SHP77 treated with DMSO at 0.1 percent for 48 hours (cell line): ENCODE results near the gene NEK5.

ENCODE experiments used
- DNase-seq: peaks from one replicate; lab custom pipeline; 2025; lab: John Stamatoyannopoulos, UW

Gene NEK5

GRCh38 chr13:52010890-52011631 lies 117.8 kb downstream of the NEK5 start, which contains the start of gene ATP7B:
ATP7B (minus strand) TSS chr13:52011450; CDS start chr13:52011337, 113 bp downstream.
- DNase-seq = no peak

- DNase-seq = no peak
These were observed 118.9 kb downstream of the NEK5 start for GRCh38 chr13:52009946-52010345.

DNA sequence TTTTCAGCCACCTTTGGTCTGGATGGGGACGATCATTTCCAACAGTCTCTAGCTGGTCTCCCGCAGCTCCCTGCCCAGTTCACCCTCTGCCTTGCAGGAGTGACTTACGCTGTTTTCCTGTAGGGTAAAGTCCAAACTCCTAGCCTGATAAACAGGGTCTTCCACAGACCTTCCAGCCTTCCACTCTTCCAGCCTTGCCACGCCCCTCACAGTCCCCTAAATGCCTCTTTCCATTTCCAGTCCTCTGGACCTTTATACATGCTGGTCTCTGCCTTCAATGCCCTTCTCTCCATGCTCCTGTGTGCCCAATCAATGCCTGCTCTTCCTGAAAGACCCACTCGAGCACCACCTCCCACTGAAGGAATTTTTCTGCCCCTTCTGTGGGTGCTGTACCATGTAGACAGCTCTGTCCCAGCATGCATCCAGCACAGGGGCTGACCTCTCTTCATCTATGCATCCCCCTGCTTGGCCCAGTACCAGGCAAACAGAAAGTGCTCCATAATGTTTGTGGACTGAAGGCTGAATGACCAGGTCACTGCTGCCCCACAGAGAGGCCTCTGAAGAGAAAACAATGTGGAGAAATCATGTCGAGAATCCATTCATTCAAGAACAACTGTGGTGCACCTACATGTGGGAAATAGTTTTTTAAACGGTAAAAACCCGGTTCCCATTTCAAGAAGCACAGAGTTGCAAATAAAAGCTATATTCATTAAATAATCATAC lies 122.2 kb downstream of the NEK5 start:
- no peak for DNase-seq

DNA sequence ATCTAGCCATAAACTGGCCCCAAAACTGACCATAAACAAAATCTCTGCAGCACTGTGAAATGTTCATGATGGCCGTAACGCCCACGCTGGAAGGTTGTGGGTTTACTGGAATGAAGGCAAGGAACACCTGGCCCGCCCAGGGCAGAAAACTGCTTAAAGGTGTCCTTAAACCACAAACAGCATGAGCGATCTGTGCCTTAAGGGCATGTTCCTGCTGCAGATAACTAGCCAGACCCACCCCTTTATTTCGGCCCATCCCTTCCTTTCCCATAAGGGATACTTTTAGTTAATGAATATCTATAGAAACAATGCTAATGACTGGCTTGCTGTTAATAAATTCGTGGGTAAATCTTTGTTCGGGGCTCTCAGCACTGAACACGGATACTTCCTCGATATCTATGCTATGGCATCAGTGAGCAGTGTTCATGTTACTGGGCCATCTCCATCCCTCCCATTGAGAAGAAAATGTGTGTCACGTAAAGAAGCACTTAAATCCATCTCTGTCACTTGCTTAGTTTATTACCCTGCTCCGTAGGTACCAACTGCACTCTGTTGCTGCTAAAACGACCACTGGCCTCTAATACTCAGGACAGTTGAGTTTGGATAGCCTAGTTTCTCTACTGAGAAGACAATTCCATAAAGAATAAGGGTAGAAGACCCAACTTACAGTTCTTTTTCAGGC lies 122.9 kb downstream of the NEK5 start:
- DNase-seq = no peak

DNA sequence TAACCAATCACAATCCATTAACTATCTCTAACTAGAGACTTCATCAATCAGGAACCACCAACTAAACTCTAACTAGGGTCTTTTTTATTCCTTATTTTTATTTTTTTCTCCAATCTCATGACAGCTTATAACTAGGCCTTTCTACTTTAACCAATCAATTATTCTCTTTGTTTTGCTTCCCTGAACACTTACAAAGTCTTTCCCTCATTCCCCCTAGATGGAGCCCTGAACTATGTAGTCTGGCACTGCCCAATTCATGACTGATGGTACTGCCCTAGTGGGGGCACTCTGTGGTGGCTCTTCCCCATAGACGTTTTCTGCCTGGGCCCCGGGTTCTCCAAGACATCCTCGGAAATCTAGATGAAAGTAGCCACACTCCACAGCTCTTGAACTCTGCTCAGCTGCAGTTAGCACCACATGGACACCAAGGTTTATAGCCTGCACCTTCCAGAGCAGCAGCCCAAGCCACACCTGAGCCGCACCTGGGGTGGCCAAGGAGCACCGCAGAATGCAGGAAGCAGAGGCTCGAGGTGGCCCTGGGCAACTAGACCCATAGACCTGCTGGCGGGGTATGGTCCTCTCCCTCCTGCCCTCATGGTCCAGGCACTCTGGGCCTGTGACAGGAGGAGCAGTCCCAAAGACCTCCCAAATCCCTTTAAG lies 124.2 kb downstream of the NEK5 start:
- DNase-seq = no peak

DNA sequence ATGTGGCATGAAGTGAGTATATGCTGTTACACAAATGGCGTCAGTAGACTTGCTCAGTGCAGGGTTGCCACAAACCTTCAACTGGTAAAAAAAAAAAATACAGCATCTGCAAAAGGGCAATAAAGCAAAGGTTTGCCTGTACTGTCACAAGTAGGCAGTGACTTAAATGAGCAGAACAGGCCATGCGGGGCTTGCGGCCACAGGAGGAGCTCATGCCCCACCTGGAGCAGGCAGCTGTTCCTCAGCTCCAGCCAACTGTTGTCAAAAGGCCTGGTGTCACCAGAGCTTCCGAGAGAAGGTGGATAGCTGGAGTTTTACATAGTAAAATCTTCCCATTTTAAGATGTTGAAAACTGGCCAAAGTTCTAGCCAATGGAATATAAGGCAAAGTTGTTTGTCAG lies 125.3 kb downstream of the NEK5 start:
- no peak for DNase-seq

- DNase-seq = no peak
These were observed 126.5 kb downstream of the NEK5 start for GRCh38 chr13:52002361-52002760.

DNA sequence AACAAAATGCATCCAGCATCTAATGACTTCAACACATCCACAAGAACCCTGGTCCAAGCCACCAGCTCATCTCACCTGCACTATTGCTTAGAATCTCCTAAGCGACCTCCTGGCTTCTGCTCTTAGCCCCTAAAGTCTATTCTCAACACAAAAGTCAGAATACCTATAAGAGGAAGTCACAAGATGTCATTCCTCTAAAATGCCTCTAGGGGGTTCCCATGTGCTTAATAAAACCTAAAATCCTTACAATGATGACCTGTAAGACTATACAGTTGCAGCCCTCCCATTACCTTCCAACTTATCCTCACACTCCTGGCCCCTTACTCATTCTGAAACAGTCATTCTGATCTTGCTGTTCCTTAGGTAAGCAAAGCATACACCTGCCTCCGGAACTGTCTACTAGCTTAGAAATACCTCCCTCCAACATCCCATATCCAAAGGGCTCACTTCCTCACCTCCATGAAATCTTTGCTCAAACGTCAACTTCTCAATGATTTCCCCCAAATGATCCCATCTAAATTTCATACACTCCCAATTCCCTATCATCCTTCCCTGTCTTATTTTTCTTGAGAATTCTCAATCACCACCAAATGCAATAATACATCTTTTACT lies 127.6 kb downstream of the NEK5 start:
- DNase-seq = no peak

- no peak for DNase-seq
These were observed 129.0 kb downstream of the NEK5 start for GRCh38 chr13:51999921-52000320.

- no peak for DNase-seq
These were observed 129.4 kb downstream of the NEK5 start for GRCh38 chr13:51999510-51999911.

DNA sequence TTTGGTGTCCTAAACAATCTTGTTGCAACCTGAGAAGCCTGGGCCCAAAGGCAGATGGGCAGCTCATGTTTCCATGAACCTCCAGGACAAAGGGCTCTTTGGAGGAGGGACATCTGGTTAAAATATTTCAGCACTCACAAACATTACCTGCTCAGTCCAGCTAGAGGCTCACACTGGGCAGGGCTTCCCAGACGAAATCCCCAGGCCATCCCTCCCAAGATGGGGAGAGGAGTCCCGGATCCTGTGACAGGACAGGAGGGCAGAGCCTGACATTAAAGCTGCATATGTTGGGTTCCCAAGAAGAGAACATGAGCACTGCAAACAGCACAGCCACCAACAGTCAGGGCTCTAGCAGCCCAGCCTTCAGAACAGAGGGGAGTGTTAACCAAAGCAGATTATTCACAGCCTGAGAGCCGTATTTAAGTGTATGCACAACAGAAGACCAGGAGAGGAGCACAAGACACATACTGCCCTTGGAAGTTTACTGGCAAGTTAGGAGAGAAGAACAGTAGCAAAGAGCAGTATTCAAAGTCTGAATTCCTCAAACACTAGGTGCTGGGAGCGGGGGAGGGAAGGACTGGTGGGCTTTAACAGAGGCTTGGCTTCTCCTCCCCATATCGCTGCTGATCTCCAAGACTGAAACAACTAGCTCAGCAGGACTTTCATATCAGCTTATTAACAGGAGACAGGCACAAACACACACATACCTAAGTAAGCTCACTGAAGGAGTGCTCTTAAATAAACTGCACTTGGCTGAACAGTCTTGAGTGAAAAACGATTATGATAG lies 130.0 kb downstream of the NEK5 start:
- no peak for DNase-seq

- no peak for DNase-seq
These were observed 131.1 kb downstream of the NEK5 start for GRCh38 chr13:51997641-51998330.

GRCh38 chr13:51997186-51997585 lies 131.7 kb downstream of the NEK5 start:
- no peak for DNase-seq

DNA sequence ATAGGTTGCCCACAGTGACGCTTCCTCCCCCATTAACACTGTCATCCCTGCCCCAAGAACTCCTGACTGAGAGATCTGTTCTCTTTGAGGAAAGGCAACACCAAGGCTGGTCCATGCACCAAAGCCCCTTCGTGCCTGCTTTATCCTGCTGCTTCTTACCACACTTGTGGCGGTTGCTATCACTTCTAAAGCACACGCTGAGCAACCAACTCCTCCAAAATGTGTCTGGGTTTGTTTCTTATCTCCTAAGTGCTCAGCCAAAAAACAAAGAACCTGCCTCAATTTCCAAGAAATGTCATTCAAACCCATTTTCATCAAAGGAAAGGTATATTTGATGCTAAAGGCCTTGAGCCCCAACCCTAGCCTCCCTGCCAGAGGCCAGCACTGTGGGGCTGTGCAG lies 132.2 kb downstream of the NEK5 start:
- no peak for DNase-seq

DNA sequence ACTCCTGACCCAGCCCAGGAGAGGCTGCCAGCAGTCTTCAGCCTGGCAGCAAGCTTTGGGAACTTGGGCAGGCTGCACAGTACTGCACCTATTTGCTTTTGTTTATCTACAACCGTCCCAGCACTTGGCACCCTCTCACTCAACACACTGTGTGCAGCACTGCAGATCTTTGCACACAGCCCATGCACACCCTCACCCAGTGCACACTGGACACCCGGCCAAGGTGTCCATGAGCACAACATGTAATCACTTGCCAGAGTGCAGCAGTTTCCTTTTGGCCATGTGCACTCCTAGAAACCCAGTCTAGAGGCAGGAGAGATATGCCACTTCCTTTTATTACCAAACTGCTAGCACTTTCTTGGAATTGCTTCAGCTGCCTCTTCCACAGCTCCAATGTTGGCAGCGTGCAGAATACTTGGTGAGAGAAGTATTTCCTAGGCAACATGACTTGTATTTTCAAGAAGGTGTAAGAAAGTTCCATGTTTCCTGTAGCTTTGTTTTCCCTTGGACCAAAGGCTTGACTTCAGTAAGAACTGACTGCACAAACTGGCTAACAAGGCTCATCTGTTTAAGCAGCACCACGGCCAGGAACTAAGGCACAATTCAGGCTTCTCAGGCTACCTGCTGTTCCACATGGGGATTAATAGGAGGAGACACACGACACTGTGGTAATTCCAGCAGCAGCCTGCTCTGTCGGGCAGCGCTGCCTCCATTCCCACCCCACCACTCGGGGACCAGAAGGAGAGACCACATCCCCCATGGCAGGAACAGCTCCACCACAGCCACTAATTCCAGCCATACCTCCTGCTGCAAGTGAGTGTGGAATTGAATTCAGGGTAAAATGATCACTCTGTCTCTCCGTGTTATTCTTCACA lies 133.0 kb downstream of the NEK5 start:
- no peak for DNase-seq

DNA sequence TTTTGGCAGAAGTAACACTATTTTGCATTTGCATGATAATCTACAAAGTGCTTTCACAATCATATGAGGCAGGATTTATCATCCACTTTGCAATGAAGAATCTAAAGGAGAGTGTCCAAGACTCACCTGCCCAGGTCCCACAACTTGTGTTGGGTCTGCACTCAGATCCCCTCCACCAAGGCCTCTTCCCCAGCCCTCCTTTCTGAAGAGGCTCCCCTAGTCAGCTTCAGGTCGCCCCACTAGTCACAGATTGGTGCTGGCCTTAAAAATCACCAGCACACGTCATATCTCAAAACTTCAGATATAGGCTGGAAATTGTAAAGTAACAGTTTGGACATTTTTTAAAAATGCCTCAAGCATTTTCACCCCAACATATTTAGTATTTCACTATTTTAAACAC lies 135.2 kb downstream of the NEK5 start:
- no peak for DNase-seq

DNA sequence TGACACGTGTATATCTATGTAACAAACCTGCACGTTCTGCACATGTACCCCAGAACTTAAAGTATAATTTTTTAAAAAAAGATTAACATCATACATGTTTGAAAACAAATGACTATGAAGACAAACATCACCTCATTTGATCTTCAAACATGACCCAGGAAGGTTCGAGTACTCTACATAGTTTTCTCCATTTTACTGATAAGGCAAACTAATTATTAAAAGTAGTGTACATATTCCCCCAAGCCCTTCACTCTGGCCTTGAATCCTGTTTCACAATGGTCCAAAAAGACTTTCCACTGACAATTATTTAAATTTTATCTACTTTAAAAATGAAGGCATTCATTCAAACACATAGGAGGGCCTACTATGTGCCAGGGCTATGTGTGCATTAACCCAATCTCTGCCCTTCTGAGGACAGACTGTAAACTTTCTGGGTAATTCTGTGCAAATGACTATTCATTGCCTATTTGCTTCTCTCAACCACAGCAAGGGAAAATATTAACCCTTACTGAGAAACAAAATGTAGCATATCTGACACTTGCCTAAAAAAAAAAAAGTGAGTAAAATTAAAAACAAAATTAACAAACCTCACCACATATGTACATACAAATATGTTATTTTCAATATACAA lies 139.8 kb downstream of the NEK5 start:
- no peak for DNase-seq
